Activated T-cell treated with anti-CD3 and anti-CD28 coated beads, Interleukin-2, amount 50 U/mL, for 72 hours (primary cell): Measurements from ENCODE around the gene TAF11L14. TPM values are rescaled to one million over a fixed set of nuclear protein-coding genes. Genes with fewer than 3 reads are reported as not detected.
"Not testable (repeated sequence)": the region's sequence is repeated elsewhere in the genome, so short reads cannot be mapped to it uniquely, and the experiment has no call there.

Experiments used
- ATAC-seq, 2 donors: fragments of 150-1000 bp; cut with Tn5 transposase; replicated peaks in 1 of 2; 2 replicates each; pipeline ENCODE4 v1.10.0; 2021; ENCODE audit warnings: moderate library complexity in 2 of 2, mild to moderate bottlenecking in 1 of 2
- DNase-seq, 2 donors: peaks; one replicate each; pipeline ENCODE4 v3.0.0; 2021 to 2022; ENCODE audit warnings: mixed read lengths in 1 of 2
- H3K27ac Mint-ChIP-seq: one replicate; pipeline ENCODE4 v1.8.0; 2022; ENCODE audit warnings: mild to moderate bottlenecking, moderate library complexity, mixed read lengths
- H3K27me3 Mint-ChIP-seq: one replicate; pipeline ENCODE4 v1.8.0; 2022; ENCODE audit warnings: low read depth, mixed read lengths
- H3K36me3 Mint-ChIP-seq, 2 donors: one replicate each; pipeline ENCODE4 v1.8.0; 2022; ENCODE audit warnings: mixed read lengths in 2 of 2, mild to moderate bottlenecking in 1 of 2; ENCODE audit not compliant: insufficient read depth in 2 of 2
- H3K4me1 Mint-ChIP-seq: one replicate; pipeline ENCODE4 v1.8.0; 2022; ENCODE audit warnings: low read depth, mixed read lengths
- H3K4me3 Mint-ChIP-seq, 2 donors: one replicate each; pipeline ENCODE4 v1.8.0; 2022; ENCODE audit warnings: mild to moderate bottlenecking in 2 of 2, mixed read lengths in 2 of 2, moderate library complexity in 2 of 2
- H3K9me3 Mint-ChIP-seq, 2 donors: one replicate each; pipeline ENCODE4 v1.8.0; 2022; ENCODE audit warnings: mixed read lengths in 2 of 2
- total RNA-seq, 2 donors: library from RNA; stranded (reverse); gene quantifications; one replicate each; pipeline ENCODE4 v1.2.3, GENCODE V29; 2022

TAF11L14 gene
- total RNA-seq = not detected

- Mint-ChIP-seq H3K9me3 (peaks cover 2% of the 10 kb centered on the region in 2 donors), H3K27me3 (no peaks in the 10 kb centered on the region), H3K4me3 (no peak within 1 kb of the TSS), H3K27ac (no peak within 1 kb of the TSS), H3K36me3 (no peaks in the 10 kb centered on the region), H3K4me1 (no peaks in the 10 kb centered on the region)
- ATAC-seq (no peak), DNase-seq (no peak)
Measured at GRCh38 chr5:17634160-17634559, at the start of gene TAF11L14. Gene TAF11L14 (plus strand): TSS chr5:17634460.

- not testable (repeated sequence) for H3K4me1 Mint-ChIP-seq, H3K9me3 Mint-ChIP-seq, H3K36me3 Mint-ChIP-seq, H3K27ac Mint-ChIP-seq, DNase-seq, H3K27me3 Mint-ChIP-seq, ATAC-seq, H3K4me3 Mint-ChIP-seq
Measured at GRCh38 chr5:17585658-17586057, 48.6 kb upstream of the TAF11L14 start, which contains the start of gene TAF11L7. Gene TAF11L7 (minus strand): TSS chr5:17585758.

- H3K9me3 Mint-ChIP-seq, H3K27ac Mint-ChIP-seq, ATAC-seq, H3K36me3 Mint-ChIP-seq, H3K27me3 Mint-ChIP-seq, H3K4me1 Mint-ChIP-seq, DNase-seq, H3K4me3 Mint-ChIP-seq: not testable (repeated sequence)
Measured at GRCh38 chr5:17590860-17591259, 43.4 kb upstream of the TAF11L14 start, which contains the start of gene TAF11L8. Gene TAF11L8 (minus strand): TSS chr5:17590960.

GRCh38 chr5:17594255-17594654 lies 40.0 kb upstream of the TAF11L14 start, which contains the start of gene TAF11L9:
Gene TAF11L9 (minus strand): TSS chr5:17594394.
- H3K4me1 Mint-ChIP-seq, ATAC-seq, H3K27me3 Mint-ChIP-seq, H3K9me3 Mint-ChIP-seq, H3K4me3 Mint-ChIP-seq, DNase-seq, H3K27ac Mint-ChIP-seq, H3K36me3 Mint-ChIP-seq: not testable (repeated sequence)

GRCh38 chr5:17597728-17598127 lies 36.5 kb upstream of the TAF11L14 start, which contains the start of gene TAF11L10:
Gene TAF11L10 (minus strand): TSS chr5:17597828.
- not testable (repeated sequence) for H3K9me3 Mint-ChIP-seq, H3K27ac Mint-ChIP-seq, DNase-seq, H3K27me3 Mint-ChIP-seq, ATAC-seq, H3K4me3 Mint-ChIP-seq, H3K4me1 Mint-ChIP-seq, H3K36me3 Mint-ChIP-seq

GRCh38 chr5:17603880-17604279 lies 30.4 kb upstream of the TAF11L14 start, which contains the start of gene TAF11L11:
Gene TAF11L11 (plus strand): TSS chr5:17604183.
- H3K9me3 Mint-ChIP-seq, DNase-seq: not testable (repeated sequence)

GRCh38 chr5:17604951-17605350 lies 29.3 kb upstream of the TAF11L14 start:
- H3K4me3 Mint-ChIP-seq = no peak overlapping the region
- DNase-seq = no peak
- H3K36me3 Mint-ChIP-seq = no peaks in the 10 kb centered on the region
- ATAC-seq = no peak
- H3K4me1 Mint-ChIP-seq = no peaks in the 10 kb centered on the region
- H3K27ac Mint-ChIP-seq = no peak overlapping the region
- H3K9me3 Mint-ChIP-seq = peaks cover 0 to 8% of the 10 kb centered on the region in 2 donors
- H3K27me3 Mint-ChIP-seq = no peaks in the 10 kb centered on the region

More at GRCh38 chr5:17603880-17604279, 30.4 kb upstream of the TAF11L14 start, which contains the start of gene TAF11L11:
- H3K27me3 Mint-ChIP-seq, ATAC-seq, H3K4me1 Mint-ChIP-seq, H3K4me3 Mint-ChIP-seq, H3K36me3 Mint-ChIP-seq, H3K27ac Mint-ChIP-seq: not testable (repeated sequence)

- not testable (repeated sequence) for H3K27ac Mint-ChIP-seq, H3K4me3 Mint-ChIP-seq
Measured at GRCh38 chr5:17607461-17607860, 26.8 kb upstream of the TAF11L14 start.

GRCh38 chr5:17610092-17610491 lies 24.2 kb upstream of the TAF11L14 start, which contains the start of gene TAF11L12:
Gene TAF11L12 (plus strand): TSS chr5:17610392.
- H3K27me3 Mint-ChIP-seq, H3K4me3 Mint-ChIP-seq, H3K9me3 Mint-ChIP-seq, H3K36me3 Mint-ChIP-seq, DNase-seq, H3K27ac Mint-ChIP-seq, H3K4me1 Mint-ChIP-seq, ATAC-seq: not testable (repeated sequence)

More at GRCh38 chr5:17607461-17607860, 26.8 kb upstream of the TAF11L14 start:
- not testable (repeated sequence) for H3K4me1 Mint-ChIP-seq, H3K27me3 Mint-ChIP-seq, DNase-seq, H3K36me3 Mint-ChIP-seq, H3K9me3 Mint-ChIP-seq, ATAC-seq

- no peak for ATAC-seq
- H3K4me1 Mint-ChIP-seq = no peaks in the 10 kb centered on the region
- no peaks in the 10 kb centered on the region for H3K36me3 Mint-ChIP-seq
- H3K4me3 Mint-ChIP-seq = no peak overlapping the region
- H3K27ac Mint-ChIP-seq = no peak overlapping the region
- no peaks in the 10 kb centered on the region for H3K27me3 Mint-ChIP-seq
- no peak for DNase-seq
- H3K9me3 Mint-ChIP-seq = peaks cover 4 to 7% of the 10 kb centered on the region in 2 donors
Measured at GRCh38 chr5:17614872-17615605, 19.2 kb upstream of the TAF11L14 start.

- H3K4me1 Mint-ChIP-seq = no peaks in the 10 kb centered on the region
- no peak for DNase-seq
Measured at GRCh38 chr5:17619354-17619753, 14.9 kb upstream of the TAF11L14 start.

GRCh38 chr5:17620627-17621026 lies 13.6 kb upstream of the TAF11L14 start:
- H3K4me3 Mint-ChIP-seq = no peak overlapping the region
- H3K9me3 Mint-ChIP-seq = peaks cover 3 to 7% of the 10 kb centered on the region in 2 donors
- ATAC-seq (no peak), DNase-seq (no peak)
- H3K27ac Mint-ChIP-seq = no peak overlapping the region
- H3K27me3 Mint-ChIP-seq = no peaks in the 10 kb centered on the region
- H3K36me3 Mint-ChIP-seq = no peaks in the 10 kb centered on the region
- H3K4me1 Mint-ChIP-seq = no peaks in the 10 kb centered on the region

More at GRCh38 chr5:17619354-17619753, 14.9 kb upstream of the TAF11L14 start:
- Mint-ChIP-seq H3K36me3 (no peaks in the 10 kb centered on the region), H3K9me3 (peaks cover 5 to 7% of the 10 kb centered on the region in 2 donors), H3K4me3 (no peak overlapping the region), H3K27ac (no peak overlapping the region), H3K27me3 (no peaks in the 10 kb centered on the region)
- ATAC-seq = no peak

GRCh38 chr5:17625686-17626085 lies 8.6 kb upstream of the TAF11L14 start:
- peaks cover 3 to 6% of the 10 kb centered on the region in 2 donors for H3K9me3 Mint-ChIP-seq
- no peaks in the 10 kb centered on the region for H3K27me3 Mint-ChIP-seq
- ATAC-seq (no peak), DNase-seq (no peak)
- no peaks in the 10 kb centered on the region for H3K4me1 Mint-ChIP-seq
- no peaks in the 10 kb centered on the region for H3K36me3 Mint-ChIP-seq
- no peak overlapping the region for H3K27ac Mint-ChIP-seq
- H3K4me3 Mint-ChIP-seq = no peak overlapping the region
